ENCODE measurements around the gene TMEM170B. TPM values are rescaled to one million over a fixed set of nuclear protein-coding genes. Genes with fewer than 3 reads are reported as not detected.

The TMEM170B gene
- total RNA-seq, 1 donor from 2014 or later: 0.53 TPM

DNA sequence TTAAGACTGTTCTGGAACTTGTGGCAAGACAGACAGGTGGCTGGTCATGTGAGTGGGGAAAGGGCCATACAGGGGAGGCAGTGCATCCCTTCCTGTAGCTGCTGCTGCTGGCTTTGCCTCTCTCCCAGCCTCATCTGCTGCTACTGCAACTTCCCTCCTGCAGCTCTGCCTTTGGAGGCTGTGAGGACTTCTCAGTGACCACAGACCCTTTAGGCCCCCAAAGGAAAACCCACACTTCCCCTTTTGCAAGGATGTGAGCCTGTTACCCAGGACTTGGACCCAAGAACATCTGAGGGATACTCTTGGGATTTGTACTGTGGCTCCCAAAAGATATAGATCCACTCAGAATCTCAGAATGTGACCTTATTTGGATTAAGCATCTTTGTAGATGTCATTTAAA, 91.0 kb downstream of the TMEM170B start:
- intact Hi-C loops (cut with DNase I): no loop called here
- TF ChIP-seq, protein P1, sequence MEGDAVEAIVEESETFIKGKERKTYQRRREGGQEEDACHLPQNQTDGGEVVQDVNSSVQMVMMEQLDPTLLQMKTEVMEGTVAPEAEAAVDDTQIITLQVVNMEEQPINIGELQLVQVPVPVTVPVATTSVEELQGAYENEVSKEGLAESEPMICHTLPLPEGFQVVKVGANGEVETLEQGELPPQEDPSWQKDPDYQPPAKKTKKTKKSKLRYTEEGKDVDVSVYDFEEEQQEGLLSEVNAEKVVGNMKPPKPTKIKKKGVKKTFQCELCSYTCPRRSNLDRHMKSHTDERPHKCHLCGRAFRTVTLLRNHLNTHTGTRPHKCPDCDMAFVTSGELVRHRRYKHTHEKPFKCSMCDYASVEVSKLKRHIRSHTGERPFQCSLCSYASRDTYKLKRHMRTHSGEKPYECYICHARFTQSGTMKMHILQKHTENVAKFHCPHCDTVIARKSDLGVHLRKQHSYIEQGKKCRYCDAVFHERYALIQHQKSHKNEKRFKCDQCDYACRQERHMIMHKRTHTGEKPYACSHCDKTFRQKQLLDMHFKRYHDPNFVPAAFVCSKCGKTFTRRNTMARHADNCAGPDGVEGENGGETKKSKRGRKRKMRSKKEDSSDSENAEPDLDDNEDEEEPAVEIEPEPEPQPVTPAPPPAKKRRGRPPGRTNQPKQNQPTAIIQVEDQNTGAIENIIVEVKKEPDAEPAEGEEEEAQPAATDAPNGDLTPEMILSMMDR (IDR thresholded peaks at IDR 0.05): no peak
- Histone ChIP-seq H3K4me1 (peaks cover 0 to 15% of the 10 kb centered on the region in 2 donors), H3K36me3 (no peaks in the 10 kb centered on the region), H3K27me3 (no peaks in the 10 kb centered on the region), H3K4me3 (no peak overlapping the region), H3K27ac (no peak overlapping the region), H3K9me3 (no peaks in the 10 kb centered on the region)
- no peak for DNase-seq (ENCODE audit: low spot score in 2 of 2)

DNA sequence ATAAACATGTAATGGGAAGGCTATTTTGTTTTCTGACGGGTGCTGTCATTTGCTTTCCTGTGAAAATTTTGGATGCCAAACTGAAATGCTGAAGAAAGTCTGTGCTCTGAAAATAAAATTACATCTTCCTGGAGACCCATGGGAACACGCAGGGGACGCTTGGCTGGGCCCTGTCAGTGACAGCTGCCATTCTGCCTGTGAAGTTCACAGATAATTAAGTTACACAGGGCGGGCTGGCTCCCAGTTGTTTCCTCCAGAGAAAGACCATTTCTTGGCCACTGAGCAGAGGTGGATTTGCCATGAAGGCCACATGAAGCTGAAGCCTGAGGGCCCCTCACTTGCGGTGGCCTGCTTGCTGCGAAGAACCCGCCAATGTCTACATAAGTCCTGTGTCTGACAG, 93.5 kb downstream of the TMEM170B start:
- Histone ChIP-seq H3K27ac (no peak overlapping the region), H3K9me3 (no peaks in the 10 kb centered on the region), H3K4me3 (no peak overlapping the region), H3K4me1 (peaks cover 0 to 7% of the 10 kb centered on the region in 2 donors), H3K36me3 (no peaks in the 10 kb centered on the region), H3K27me3 (no peaks in the 10 kb centered on the region)
- intact Hi-C loops (cut with DNase I): no loop called here
- DNase-seq (ENCODE audit: low spot score in 2 of 2): peak in 1 of 2 donors; percentile 37
- TF ChIP-seq, protein P1 (IDR thresholded peaks at IDR 0.05): no peak

DNA sequence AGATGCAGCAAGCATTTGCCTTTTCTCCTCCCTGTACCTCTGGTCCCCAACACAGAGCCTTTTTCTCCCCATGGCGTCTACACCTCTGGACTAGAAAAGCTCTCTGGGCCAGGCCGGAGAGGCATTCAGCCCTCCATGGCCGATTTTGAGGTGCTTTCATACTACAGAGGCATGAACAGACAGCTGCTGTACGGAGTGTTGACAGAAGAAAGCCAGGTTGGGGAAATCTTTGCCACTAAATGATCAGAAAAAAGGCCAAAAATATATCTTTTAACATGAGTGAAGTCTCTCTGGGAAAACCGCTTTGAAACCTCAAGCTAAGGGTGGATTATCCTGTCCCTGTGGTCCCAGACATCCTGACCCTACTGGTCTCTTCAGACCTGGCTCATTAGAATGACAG, 94.0 kb downstream of the TMEM170B start:
- DNase-seq (ENCODE audit: low spot score in 2 of 2): no peak
- Histone ChIP-seq H3K36me3 (no peaks in the 10 kb centered on the region), H3K4me3 (no peak overlapping the region), H3K9me3 (no peaks in the 10 kb centered on the region), H3K4me1 (peaks cover 0 to 7% of the 10 kb centered on the region in 2 donors), H3K27ac (no peak overlapping the region), H3K27me3 (no peaks in the 10 kb centered on the region)
- TF ChIP-seq, protein P1 (IDR thresholded peaks at IDR 0.05): no peak
- intact Hi-C loops (cut with DNase I): no loop called here

DNA sequence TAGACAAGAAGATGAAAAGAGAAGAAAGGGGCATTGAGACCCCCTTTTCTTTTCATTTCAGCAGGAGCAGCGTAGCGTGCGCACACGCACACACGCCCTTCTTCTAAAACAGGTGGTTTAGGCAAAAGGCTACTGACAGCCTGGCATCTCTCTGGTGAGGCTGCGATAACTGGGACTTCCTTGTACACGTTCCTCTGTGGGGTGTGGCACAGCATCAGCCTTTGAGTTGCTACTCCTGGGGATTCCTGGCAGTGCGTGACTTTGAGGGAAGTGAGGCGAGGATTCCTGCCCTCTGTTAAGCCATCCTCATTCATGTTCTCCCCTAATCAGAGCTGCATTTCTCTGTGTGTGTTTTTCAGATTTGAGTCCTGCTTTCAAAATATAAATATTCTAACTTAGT, 94.7 kb downstream of the TMEM170B start:
- peak in 1 of 2 donors; percentile 59 for DNase-seq (ENCODE audit: low spot score in 2 of 2)
- H3K36me3 ChIP-seq: no peaks in the 10 kb centered on the region
- H3K27ac ChIP-seq: no peak overlapping the region
- intact Hi-C loops (cut with DNase I): no loop called here
- no peaks in the 10 kb centered on the region for H3K9me3 ChIP-seq
- H3K4me3 ChIP-seq: no peak overlapping the region
- H3K4me1 ChIP-seq: peaks cover 0 to 9% of the 10 kb centered on the region in 2 donors
- no peaks in the 10 kb centered on the region for H3K27me3 ChIP-seq
- TF ChIP-seq, protein P1 (IDR thresholded peaks at IDR 0.05): no peak

DNA sequence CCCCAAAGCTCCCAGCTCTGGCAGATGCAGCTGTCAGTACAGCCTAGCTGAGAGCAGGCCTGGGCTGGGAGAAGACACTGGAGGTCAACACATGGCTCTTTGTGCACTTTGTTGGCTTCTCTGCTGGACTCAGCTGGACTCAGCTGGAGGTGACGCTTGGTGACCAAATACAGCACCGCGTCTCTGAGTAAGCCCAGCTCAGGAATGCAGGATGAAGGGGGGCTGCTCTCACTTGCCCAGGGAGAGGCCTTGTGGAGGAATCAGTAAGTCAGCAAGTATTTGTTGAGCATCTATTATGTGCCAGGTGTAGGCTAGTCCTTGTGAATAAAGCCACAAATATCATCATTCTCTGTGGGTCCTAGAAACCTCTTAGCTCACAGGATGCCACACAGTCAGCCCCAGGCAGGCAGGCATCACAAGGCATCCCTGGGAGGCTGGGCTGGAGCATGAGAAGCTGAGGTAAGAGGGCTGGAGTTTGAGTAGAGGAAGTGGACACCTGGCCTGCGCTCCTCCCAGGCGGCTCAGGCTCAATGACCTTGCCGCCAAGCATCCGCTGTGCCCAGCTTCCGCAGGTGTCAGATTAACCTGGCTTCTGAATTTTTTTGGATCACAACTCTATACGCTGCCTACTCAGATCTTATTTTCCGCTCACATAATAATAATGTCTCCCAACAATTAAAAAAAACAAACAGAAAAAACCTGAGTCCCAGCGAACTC, 95.4 kb downstream of the TMEM170B start:
- intact Hi-C loops (cut with DNase I): no loop called here
- no peak overlapping the region for H3K4me3 ChIP-seq
- no peaks in the 10 kb centered on the region for H3K9me3 ChIP-seq
- DNase-seq (ENCODE audit: low spot score in 2 of 2): peak in 1 of 2 donors; percentile 79
- no peaks in the 10 kb centered on the region for H3K36me3 ChIP-seq
- H3K4me1 ChIP-seq: peaks cover 0 to 12% of the 10 kb centered on the region in 2 donors
- H3K27me3 ChIP-seq: no peaks in the 10 kb centered on the region
- TF ChIP-seq, protein P1 (IDR thresholded peaks at IDR 0.05): no peak
- H3K27ac ChIP-seq: no peak overlapping the region

Other genes starting within 250 kb of the TMEM170B start
- not detected for gene ADTRP, start 241.1 kb downstream of the TMEM170B start, total RNA-seq